Measurements from ENCODE around the gene ZPBP.

DNA sequence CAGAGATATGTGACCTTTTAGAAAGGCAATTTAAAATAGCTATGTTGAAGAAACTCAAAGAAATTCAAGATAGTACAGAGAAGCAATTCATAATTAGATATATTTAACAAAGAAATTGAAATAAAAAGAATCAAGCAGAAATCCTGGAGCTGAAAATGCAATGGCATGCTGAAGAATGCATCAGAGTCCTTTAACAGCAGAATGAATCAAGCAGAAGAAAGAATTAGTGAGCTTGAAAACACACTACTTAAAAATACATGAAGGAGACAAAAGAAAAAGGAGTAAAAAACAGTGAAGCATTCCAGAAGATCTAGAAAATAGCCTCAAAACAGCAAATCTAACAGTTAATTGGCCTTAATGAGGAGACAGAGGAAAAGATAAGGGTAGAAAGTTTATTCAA, 20.0 kb downstream of the ZPBP start:
- no peak for TF ChIP-seq CTCF (IDR thresholded peaks at IDR 0.05)
- TF ChIP-seq POLR2A (IDR thresholded peaks at IDR 0.05), result no peak
